MCF 10A (cell line): ENCODE results near the gene P2RX1. TPM values are rescaled to one million over a fixed set of nuclear protein-coding genes. Genes with fewer than 3 reads are reported as not detected.
A peak's percentile ranks its signal among the peaks of the same experiment; 100 is the strongest.

ENCODE experiments used
- BruUV-seq: library from RNA; stranded (reverse); fragments of 400-500 nt; replicated peaks from 2 replicates; lab custom pipeline; 2021; lab: Mats Ljungman, UMichigan
- CTCF ChIA-PET: fragments of 300-600 bp; sonication (Branson Sonifier 250); formaldehyde crosslinking; extraction: SDS; loops from one replicate; lab custom pipeline; 2021; ENCODE audit warnings: antibody characterized with exemption, inconsistent platforms; lab: Yijun Ruan, JAX
- POLR2A ChIA-PET: fragments of 300-600, 350-650 bp; sonication (Branson Sonifier 250); formaldehyde crosslinking; extraction: SDS; loops from one replicate; lab custom pipeline; 2020; ENCODE audit warnings: antibody characterized with exemption, inconsistent platforms; lab: Yijun Ruan, JAX
- DNase-seq: peaks from one replicate; pipeline ENCODE4 v3.0.0-alpha.2; 2018; ENCODE audit not compliant: unreplicated experiment
- H3K27ac Mint-ChIP-seq: one replicate; pipeline ENCODE4 v1.8.0; 2022; ENCODE audit warnings: mild to moderate bottlenecking, low read depth, mixed read lengths; ENCODE audit not compliant: unreplicated experiment
- H3K27me3 Mint-ChIP-seq: one replicate; pipeline ENCODE4 v1.8.0; 2022; ENCODE audit warnings: mixed read lengths; ENCODE audit not compliant: insufficient read depth, unreplicated experiment
- H3K36me3 Mint-ChIP-seq: one replicate; pipeline ENCODE4 v1.8.0; 2022; ENCODE audit warnings: mild to moderate bottlenecking, moderate library complexity, mixed read lengths; ENCODE audit not compliant: insufficient read depth, unreplicated experiment
- H3K4me1 Mint-ChIP-seq: one replicate; pipeline ENCODE4 v1.8.0; 2022; ENCODE audit warnings: mixed read lengths; ENCODE audit not compliant: insufficient read depth, unreplicated experiment
- H3K4me3 Mint-ChIP-seq: one replicate; pipeline ENCODE4 v1.8.0; 2022; ENCODE audit warnings: mild to moderate bottlenecking, moderate library complexity, mixed read lengths; ENCODE audit not compliant: unreplicated experiment
- H3K9me3 Mint-ChIP-seq: one replicate; pipeline ENCODE4 v1.8.0; 2022; ENCODE audit warnings: mixed read lengths; ENCODE audit not compliant: unreplicated experiment
- intact Hi-C: fragments of 100-400 bp; cut with micrococcal nuclease; formaldehyde crosslinking; loops from 2 replicates; pipeline ENCODE4 v1.14.1; 2022
- total RNA-seq: library from RNA; stranded (reverse); gene quantifications from 2 replicates; pipeline ENCODE4 v1.2.3, GENCODE V29; 2022
- TF ChIP-seq, protein P1 (sequence below): fragments of 200-600 bp; IDR thresholded peaks from one replicate; pipeline ENCODE4 v1.8.0; 2022; ENCODE audit warnings: antibody characterized with exemption, mild to moderate bottlenecking; ENCODE audit not compliant: unreplicated experiment

The P2RX1 gene
- total RNA-seq, 1 experiment from 2014 or later, result not detected

DNA sequence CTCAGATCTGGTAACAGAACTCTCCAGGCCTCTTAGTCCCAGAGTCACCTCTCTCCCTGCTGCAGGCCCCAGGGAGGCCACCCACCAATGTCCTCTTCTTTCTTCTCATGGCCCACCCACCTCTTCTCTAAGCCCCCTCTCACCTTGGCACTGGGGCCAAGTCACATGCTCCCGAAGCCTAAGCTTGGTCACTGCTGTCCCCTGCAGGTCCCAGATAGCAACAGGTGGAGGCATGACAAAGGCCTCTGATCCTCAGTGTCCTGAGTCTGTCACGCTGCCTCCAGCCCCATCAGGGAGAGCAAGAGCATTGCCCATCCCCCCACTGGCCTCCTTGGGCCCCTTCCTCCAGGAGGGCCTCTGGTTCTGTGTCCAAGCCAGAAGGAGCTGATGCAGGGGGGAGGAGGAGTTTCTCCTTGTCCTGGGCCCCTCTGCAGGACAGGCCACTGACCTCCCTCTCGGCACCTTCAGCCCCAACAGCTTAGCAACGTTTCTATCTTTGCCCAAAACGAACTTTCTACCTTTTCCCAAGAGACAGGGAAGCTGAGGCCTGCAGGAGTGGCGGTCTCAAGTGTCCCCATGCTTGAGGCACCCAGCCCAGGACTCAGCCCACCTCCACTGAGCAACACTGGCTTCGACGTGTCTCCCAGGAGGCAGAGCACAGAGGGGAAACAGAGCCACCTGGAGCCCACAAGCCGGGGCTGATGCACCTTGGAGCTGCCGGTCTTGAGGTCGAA lies 8.6 kb downstream of the P2RX1 start:
- TF ChIP-seq, protein P1, sequence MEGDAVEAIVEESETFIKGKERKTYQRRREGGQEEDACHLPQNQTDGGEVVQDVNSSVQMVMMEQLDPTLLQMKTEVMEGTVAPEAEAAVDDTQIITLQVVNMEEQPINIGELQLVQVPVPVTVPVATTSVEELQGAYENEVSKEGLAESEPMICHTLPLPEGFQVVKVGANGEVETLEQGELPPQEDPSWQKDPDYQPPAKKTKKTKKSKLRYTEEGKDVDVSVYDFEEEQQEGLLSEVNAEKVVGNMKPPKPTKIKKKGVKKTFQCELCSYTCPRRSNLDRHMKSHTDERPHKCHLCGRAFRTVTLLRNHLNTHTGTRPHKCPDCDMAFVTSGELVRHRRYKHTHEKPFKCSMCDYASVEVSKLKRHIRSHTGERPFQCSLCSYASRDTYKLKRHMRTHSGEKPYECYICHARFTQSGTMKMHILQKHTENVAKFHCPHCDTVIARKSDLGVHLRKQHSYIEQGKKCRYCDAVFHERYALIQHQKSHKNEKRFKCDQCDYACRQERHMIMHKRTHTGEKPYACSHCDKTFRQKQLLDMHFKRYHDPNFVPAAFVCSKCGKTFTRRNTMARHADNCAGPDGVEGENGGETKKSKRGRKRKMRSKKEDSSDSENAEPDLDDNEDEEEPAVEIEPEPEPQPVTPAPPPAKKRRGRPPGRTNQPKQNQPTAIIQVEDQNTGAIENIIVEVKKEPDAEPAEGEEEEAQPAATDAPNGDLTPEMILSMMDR, result peak; percentile 28
- BruUV-seq, result no TSS peak
- H3K4me3 Mint-ChIP-seq, result no peak overlapping the region

DNA sequence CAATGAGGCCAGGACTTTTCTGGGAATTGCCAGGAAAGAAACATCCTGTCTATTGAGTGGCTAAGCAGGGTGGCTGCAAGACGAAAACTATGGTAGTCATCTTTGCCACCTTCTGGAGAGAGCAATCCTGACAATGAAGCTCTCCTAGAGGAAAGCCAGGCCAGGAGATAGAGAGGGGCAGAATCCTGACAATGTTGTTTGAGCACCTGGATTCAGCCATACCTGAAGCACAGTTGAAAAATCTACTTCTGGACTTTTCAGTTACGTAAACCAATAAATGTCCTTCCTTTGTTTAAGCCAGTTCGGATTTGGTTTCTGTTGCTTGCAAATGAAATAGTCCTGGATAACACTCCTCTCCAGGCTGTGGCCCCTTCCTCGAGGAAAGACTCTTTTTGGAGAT lies 9.4 kb downstream of the P2RX1 start:
- intact Hi-C loops, result loop anchor here (1.0 to 5.0 kb wide), 2 partner anchors 44 to 60 kb away; partner anchors contain the start of gene NCBP3
- no peaks in the 10 kb centered on the region for H3K27me3 Mint-ChIP-seq
- no peaks in the 10 kb centered on the region for H3K9me3 Mint-ChIP-seq
- H3K4me1 Mint-ChIP-seq, result no peaks in the 10 kb centered on the region
- H3K4me3 Mint-ChIP-seq, result no peak overlapping the region
- no peak overlapping the region for H3K27ac Mint-ChIP-seq
- ChIA-PET CTCF (interaction anchor here (0.8 to 1.4 kb wide), 4 partner anchors 9 to 169 kb away, joined by 3 to 6 read pairs (median 3); no protein-coding TSS in a partner anchor), POLR2A (no interaction called here)
- TF ChIP-seq, protein P1, result no peak
- H3K36me3 Mint-ChIP-seq, result no peaks in the 10 kb centered on the region
- no TSS peak for BruUV-seq
- no peak for DNase-seq

More for the DNA sequence above, 8.6 kb downstream of the P2RX1 start:
- ChIA-PET CTCF (interaction anchor here (0.6 to 1.4 kb wide), 6 partner anchors 10 to 170 kb away, joined by 3 to 6 read pairs (median 3); no protein-coding TSS in a partner anchor), POLR2A (no interaction called here)
- no peaks in the 10 kb centered on the region for H3K4me1 Mint-ChIP-seq
- H3K27ac Mint-ChIP-seq, result no peak overlapping the region
- peak; percentile 38 for DNase-seq
- intact Hi-C loops, result loop anchor here (1.0 to 5.0 kb wide), 2 partner anchors 44 to 60 kb away; partner anchors contain the start of gene NCBP3
- H3K36me3 Mint-ChIP-seq, result no peaks in the 10 kb centered on the region
- no peaks in the 10 kb centered on the region for H3K9me3 Mint-ChIP-seq
- no peaks in the 10 kb centered on the region for H3K27me3 Mint-ChIP-seq

DNA sequence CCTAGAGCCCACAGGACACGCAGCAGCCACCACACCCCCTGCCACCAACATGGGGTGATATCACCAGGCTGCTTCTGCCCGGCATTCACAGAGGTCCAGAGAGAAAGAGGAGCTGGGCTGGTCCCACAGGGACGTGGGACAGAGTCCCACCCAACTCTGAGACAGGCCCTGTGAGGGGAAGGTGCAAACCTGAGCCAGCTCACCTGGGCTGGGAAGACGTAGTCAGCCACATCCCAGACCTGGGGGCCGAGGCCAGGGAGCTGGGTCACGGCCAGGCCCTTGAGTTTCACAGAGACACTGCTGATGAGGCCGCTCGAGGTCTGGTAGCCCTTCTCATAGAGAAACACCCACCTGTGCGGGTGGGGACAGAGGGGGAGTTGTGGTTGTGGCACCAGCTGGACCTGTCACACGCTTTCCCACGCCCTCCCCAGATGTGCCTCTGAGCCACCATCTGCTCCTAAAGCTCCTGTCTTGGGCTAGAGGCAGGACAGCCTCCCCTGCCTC lies 11.2 kb downstream of the P2RX1 start:
- ChIA-PET CTCF (interaction anchor here (1.4 to 1.7 kb wide), 3 partner anchors 8 to 60 kb away, joined by 6 to 12 read pairs (median 7); no protein-coding TSS in a partner anchor), POLR2A (no interaction called here)
- Mint-ChIP-seq H3K36me3 (no peaks in the 10 kb centered on the region), H3K4me3 (no peak overlapping the region), H3K27me3 (no peaks in the 10 kb centered on the region), H3K9me3 (no peaks in the 10 kb centered on the region), H3K4me1 (no peaks in the 10 kb centered on the region), H3K27ac (no peak overlapping the region)
- intact Hi-C loops, result loop anchor here (5.0 kb wide), 1 partner anchor 58 kb away; the partner anchor contains the start of gene NCBP3
- TF ChIP-seq, protein P1, result no peak
- no TSS peak for BruUV-seq
- DNase-seq, result no peak

GRCh38 chr17:3904501-3904900 lies 11.8 kb downstream of the P2RX1 start:
- BruUV-seq, result no TSS peak
- intact Hi-C loops, result no loop called here
- H3K4me3 Mint-ChIP-seq, result no peak overlapping the region
- H3K4me1 Mint-ChIP-seq, result no peaks in the 10 kb centered on the region
- ChIA-PET POLR2A (no interaction called here), CTCF (interaction anchor here (1.2 to 1.7 kb wide), 4 partner anchors 9 to 60 kb away, joined by 3 to 12 read pairs (median 6); no protein-coding TSS in a partner anchor)
- DNase-seq, result no peak
- H3K36me3 Mint-ChIP-seq, result no peaks in the 10 kb centered on the region
- TF ChIP-seq, protein P1, result no peak
- no peaks in the 10 kb centered on the region for H3K9me3 Mint-ChIP-seq
- no peak overlapping the region for H3K27ac Mint-ChIP-seq
- H3K27me3 Mint-ChIP-seq, result no peaks in the 10 kb centered on the region
